Dedifferentiated amniotic fluid mesenchymal stem cell (primary cell): Measurements from ENCODE around the gene STARD3NL.
"Not testable (repeated sequence)": the region's sequence is repeated elsewhere in the genome, so short reads cannot be mapped to it uniquely, and the experiment has no call there.

Source experiments
- DNase-seq: peaks from one replicate; pipeline ENCODE4 v3.0.0-alpha.2; 2016; ENCODE audit errors: extremely low spot score

STARD3NL gene, protein sequence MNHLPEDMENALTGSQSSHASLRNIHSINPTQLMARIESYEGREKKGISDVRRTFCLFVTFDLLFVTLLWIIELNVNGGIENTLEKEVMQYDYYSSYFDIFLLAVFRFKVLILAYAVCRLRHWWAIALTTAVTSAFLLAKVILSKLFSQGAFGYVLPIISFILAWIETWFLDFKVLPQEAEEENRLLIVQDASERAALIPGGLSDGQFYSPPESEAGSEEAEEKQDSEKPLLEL

DNA sequence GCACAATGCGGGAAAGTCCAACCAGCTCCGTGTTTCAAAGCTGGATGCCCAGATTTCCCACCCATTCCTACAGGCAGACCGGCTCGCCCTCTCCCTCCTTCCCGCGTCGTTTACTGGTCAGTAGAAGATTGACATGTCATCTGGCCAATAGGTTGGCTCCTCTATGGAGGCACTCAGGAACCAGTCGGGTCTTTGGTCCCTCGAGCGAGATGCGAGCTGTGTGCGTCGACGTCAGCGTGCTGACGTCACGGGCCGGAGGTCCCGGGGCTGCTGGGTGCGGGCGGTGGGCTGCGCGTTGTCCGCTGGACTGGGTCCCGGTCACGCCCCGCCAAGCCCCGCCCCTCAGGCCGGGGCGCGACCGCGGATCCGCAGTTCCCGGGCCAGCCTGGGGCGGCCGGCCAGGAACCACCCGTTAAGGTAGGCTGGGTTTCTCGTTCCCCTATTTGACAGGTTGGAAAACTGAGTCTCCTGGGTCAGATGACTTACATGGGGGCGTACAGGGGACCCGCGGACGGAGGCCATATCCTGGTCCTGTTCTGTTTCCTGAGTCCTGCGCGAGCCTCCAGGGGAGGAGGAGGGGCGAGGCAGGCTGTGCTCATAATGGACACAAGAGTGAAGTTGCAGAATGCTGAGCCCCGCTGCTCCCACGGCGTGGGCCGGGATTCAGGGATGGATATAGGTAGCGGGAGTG lies at the start of gene STARD3NL:
TSS of gene STARD3NL (plus strand) at position 242 of the 691 bp plus-strand sequence. CDS start 29,260 bp downstream, outside the sequence.
- peak; percentile 100 for DNase-seq

- DNase-seq = no peak
Observed at GRCh38 chr7:38129162-38129561, 48.9 kb upstream of the STARD3NL start.

DNA sequence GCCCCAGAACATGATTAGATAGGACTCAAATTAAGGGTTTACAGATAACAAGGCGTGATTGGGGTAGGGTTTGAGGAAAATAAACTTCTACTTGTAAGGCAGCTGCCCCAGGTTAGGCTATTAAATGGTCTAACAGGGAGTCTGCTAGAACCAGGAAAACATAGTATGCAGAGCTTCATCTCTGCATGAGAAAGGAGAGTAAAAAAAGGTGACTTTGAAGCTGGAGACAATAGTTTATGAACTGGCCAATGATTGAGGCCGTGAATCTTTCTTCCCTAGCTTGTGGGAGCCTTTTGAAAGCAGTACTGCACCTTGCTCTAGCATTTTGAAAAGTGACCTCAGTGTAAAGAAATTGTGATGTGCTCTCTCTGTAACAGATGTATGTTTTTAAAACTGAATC lies 48.5 kb upstream of the STARD3NL start:
- no peak for DNase-seq

DNA sequence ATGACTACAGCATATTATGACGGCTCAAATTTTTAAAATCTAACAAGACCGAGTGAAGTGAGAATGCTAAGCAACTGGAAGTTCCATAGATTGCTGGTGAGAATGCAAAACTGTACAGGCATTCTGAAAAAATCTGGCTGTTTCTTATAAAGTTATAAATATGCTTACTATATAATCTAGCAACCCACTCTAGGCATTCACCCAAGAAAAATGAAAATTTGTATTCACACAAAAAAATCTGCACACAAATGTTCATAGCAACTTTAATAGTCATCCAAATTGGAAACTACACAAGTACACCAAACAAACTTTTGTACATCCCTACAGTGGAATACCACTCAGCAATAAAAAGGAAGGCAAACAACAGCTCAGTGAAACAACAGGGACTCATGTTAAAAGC lies 39.9 kb upstream of the STARD3NL start:
- no peak for DNase-seq

DNA sequence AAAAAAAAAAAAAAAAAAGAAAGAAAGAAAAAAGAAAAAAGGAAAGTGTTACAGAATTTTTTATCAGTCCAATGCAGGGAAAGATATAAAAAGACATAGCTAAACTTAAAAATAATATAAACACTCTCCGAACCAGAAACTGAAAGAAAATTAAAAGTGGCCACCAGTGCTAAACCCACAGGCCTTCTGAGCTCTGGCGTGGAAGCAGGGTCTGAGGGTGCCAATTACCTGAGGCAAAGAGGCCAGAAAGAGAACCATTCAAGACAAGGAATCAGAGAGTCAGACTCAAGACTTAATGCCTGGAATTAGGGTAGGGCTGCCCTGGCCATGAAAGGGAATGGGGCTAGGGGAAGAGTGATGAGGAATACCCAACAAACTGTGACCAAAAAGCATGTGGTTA lies 36.9 kb upstream of the STARD3NL start:
- no peak for DNase-seq

DNA sequence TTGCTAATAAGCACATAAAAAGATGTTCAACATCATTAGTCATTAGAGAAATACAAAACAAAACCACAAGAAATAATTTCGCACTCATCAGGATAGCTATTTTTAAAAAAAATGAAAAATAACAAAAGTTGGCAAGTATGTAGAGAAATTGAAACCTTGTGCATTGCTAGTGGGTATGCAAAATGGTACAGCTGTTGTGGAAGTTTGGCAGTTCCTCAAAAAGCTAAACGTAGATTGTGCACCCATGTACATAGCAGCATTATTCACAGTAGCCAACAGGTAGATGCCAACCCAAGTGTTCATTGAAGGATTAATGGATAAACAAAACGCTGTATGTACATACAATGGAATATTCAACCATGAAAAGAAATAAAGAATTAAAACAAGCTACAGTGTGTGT lies 35.3 kb upstream of the STARD3NL start:
- no peak for DNase-seq

GRCh38 chr7:38147005-38147404 lies 31.0 kb upstream of the STARD3NL start:
- DNase-seq = no peak

- DNase-seq = no peak
Observed at GRCh38 chr7:38151556-38151955, 26.5 kb upstream of the STARD3NL start.

GRCh38 chr7:38153515-38153914 lies 24.5 kb upstream of the STARD3NL start:
- no peak for DNase-seq

GRCh38 chr7:38154278-38154677 lies 23.8 kb upstream of the STARD3NL start:
- no peak for DNase-seq

DNA sequence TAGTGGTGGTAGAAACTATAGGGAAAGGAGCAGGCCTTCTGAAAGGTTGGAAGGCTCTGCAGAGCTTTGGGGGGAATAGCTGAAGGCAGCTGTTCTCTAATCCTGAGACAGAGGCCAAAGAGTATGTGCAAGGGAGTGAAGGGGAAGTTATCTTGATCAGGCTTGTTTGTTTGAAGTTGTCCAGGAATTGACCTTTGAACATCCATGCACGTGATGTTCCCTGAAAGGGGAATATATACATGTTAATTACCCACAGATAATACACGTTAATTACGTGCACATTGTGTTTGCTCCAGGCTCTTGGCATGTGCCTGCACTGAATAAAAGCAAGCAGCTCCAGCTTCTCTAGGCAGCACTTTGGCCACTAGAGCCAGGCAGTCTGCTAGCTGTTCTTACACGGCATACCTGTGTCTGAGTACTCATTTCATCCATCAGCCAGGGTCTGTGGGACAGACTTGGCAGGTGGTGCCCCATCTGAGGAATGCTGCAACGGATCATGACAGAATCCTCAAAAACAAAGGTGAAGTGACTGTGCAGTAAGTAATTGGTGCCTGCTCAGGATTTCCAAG lies 18.0 kb upstream of the STARD3NL start:
- DNase-seq = no peak

DNA sequence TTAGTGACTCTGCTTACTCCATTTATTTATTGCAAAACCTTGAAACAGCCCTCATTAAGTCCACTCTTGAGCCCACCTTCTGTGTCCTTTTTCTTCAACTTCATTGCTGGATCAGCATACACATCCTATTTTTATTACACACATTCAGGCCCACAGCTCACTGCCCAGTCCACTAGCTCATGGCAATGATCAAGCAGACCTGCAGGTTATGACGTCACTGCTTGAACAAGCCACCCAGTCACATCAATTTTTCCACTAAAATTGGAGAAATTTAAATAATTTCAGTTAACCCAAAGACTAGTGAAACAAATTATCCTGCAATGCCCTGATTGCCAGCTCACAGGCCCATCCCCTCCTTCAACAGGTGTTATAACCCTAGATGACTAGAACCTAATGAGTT lies 16.0 kb upstream of the STARD3NL start:
- DNase-seq = no peak

GRCh38 chr7:38163671-38164070 lies 14.4 kb upstream of the STARD3NL start:
- DNase-seq = no peak

- DNase-seq = no peak
Observed at GRCh38 chr7:38168890-38169570, 9.0 kb upstream of the STARD3NL start.

GRCh38 chr7:38169847-38170246 lies 8.2 kb upstream of the STARD3NL start:
- DNase-seq = peak; percentile 69

DNA sequence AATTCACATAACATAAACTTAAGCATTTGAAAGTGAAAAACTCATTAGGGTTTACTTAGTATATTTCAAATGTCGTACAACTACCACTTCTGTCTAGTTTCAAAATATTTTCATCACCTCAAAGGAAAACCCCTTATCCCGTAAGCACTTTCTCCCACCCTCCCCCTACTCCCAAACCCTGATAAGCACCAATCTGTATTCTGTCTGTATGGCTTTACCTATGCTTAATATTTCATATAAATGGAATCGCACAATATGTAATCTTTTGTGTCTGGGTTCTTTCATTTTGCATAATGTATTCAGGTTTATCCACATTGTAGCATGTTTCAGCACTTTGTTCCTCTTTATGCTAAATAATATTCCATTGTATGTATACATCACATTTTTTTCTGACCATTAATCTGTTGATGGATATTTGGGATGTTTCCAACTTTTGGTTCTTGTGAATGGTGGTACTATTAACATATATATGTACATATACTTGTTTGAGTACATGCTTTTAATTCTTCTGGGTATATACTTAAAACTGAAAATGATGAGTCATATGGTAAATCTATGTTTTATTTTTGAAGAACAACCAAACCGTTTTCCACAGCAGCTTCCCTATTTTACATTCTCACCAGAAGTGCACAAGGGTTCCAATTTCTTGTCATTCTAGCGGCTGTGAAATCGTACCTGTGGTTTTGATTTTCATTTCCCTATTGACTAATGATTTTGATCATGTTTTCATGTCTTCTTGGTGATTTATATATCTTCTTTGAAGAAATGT lies 6.2 kb upstream of the STARD3NL start:
- DNase-seq = no peak

- not testable (repeated sequence) for DNase-seq
Observed at GRCh38 chr7:38175547-38175946, 2.5 kb upstream of the STARD3NL start.

GRCh38 chr7:38177621-38178003 lies 433 bp upstream of the STARD3NL start:
- no peak for DNase-seq

- peak; percentile 38 for DNase-seq
Observed at GRCh38 chr7:38178695-38179344, 775 bp downstream of the STARD3NL start.

- peak; percentile 15 for DNase-seq
Observed at GRCh38 chr7:38179776-38180226, 1.8 kb downstream of the STARD3NL start.

DNA sequence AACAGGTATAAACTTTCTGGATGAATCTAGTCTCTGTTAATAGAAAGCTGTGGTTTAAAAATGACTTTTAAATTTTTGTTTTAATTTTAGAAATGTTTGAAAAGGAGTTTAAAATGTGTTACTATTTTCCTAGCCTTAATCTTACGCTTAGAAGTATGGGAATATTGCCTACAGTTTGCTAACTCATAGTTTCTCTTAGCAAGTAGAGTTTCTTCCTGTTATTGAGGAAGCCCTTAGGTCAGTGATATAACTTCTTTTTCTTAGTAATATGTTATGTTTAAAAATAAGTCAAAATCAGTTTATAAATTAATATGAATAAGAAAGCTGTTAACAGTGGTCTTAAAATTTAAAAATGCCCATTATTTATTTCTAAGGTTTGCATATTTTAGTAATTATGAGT lies 3.1 kb downstream of the STARD3NL start:
- no peak for DNase-seq
